SK-N-SH (cell line): Measurements from ENCODE around the gene EIF2B4. TPM values are rescaled to one million over a fixed set of nuclear protein-coding genes. Genes with fewer than 3 reads are reported as not detected.

Experiments used
- CTCF ChIA-PET: fragments of 300-600, 350-600 bp; formaldehyde crosslinking; extraction: SDS; loops from one replicate; lab custom pipeline; 2021; lab: Yijun Ruan, JAX
- POLR2A ChIA-PET: fragments of 350-600 bp; sonication (Branson Sonifier 250); formaldehyde crosslinking; extraction: SDS; loops from one replicate; lab custom pipeline; 2020; ENCODE audit warnings: antibody characterized with exemption, inconsistent platforms; lab: Yijun Ruan, JAX
- DNase-seq: peaks from one replicate; pipeline ENCODE4 v3.0.0; 2012
- H2AFZ ChIP-seq: fragments of 200-600 bp; sonication (generic); 2 replicates; pipeline ENCODE4 v1.8.1; 2016; ENCODE audit warnings: antibody characterized with exemption, mild to moderate bottlenecking, low read depth
- H3F3A ChIP-seq: fragments of 200-600 bp; sonication (generic); replicated peaks from 2 replicates; pipeline ENCODE3; 2016; ENCODE audit warnings: antibody characterized with exemption, mild to moderate bottlenecking; ENCODE audit not compliant: insufficient read depth
- H3K27ac ChIP-seq, 2 experiments: fragments of 200-500 bp in 1 of 2; fragments of 200-600 bp in 1 of 2; sonication (Bioruptor generic) in 1 of 2; sonication (generic), shearing (Covaris generic) in 1 of 2; 2 replicates each; pipeline versions ENCODE4 v1.5.1 to v1.6.1; 2014 to 2016; ENCODE audit warnings: low read depth in 2 of 2, inconsistent platforms in 1 of 2, low read length in 1 of 2, mild to moderate bottlenecking in 1 of 2, mixed read lengths in 1 of 2
- H3K27me3 ChIP-seq: fragments of 200-600 bp; sonication (generic), shearing (Covaris generic); 2 replicates; pipeline ENCODE4 v1.6.1; 2016; ENCODE audit warnings: mixed run types; ENCODE audit not compliant: insufficient read depth
- H3K36me3 ChIP-seq, 2 experiments: fragments of 200-500 bp in 1 of 2; fragments of 200-600 bp in 1 of 2; sonication (Bioruptor generic) in 1 of 2; sonication (generic) in 1 of 2; replicated peaks in 1 of 2; 2 replicates each; pipeline versions ENCODE3 to v1.5.1; 2014 to 2016; ENCODE audit warnings: low read length in 1 of 2, mild to moderate bottlenecking in 1 of 2; ENCODE audit not compliant: insufficient read depth in 2 of 2, control insufficient read depth in 1 of 2
- H3K4me1 ChIP-seq, 2 experiments: fragments of 200-500 bp in 1 of 2; fragments of 200-600 bp in 1 of 2; sonication (Bioruptor generic) in 1 of 2; sonication (generic), shearing (Covaris generic) in 1 of 2; 2 replicates each; pipeline versions ENCODE4 v1.5.1 to v1.6.1; 2014 to 2016; ENCODE audit warnings: low read depth in 1 of 2, low read length in 1 of 2, mixed run types in 1 of 2; ENCODE audit not compliant: insufficient read depth in 2 of 2, control insufficient read depth in 1 of 2
- H3K4me2 ChIP-seq: fragments of 200-600 bp; sonication (generic), shearing (Covaris generic); 2 replicates; pipeline ENCODE4 v1.6.1; 2017; ENCODE audit warnings: mixed run types
- H3K4me3 ChIP-seq, 2 experiments: fragments of 200-500 bp in 1 of 2; fragments of 200-600 bp in 1 of 2; sonication (Bioruptor generic) in 1 of 2; sonication (generic), shearing (Covaris generic) in 1 of 2; 2 replicates each; pipeline versions ENCODE4 v1.5.1 to v1.8.1; 2014 to 2016; ENCODE audit warnings: low read depth in 2 of 2, inconsistent platforms in 1 of 2, low read length in 1 of 2, mild to moderate bottlenecking in 1 of 2, mixed read lengths in 1 of 2, moderate library complexity in 1 of 2
- H3K79me2 ChIP-seq: fragments of 200-600 bp; sonication (generic); 2 replicates; pipeline ENCODE4 v1.8.1; 2017; ENCODE audit warnings: mild to moderate bottlenecking; ENCODE audit not compliant: insufficient read depth
- H3K9ac ChIP-seq: fragments of 200-600 bp; sonication (generic); 2 replicates; pipeline ENCODE4 v1.6.1; 2017; ENCODE audit warnings: mixed run types
- H3K9me2 ChIP-seq: fragments of 200-600 bp; sonication (generic); 2 replicates; pipeline ENCODE4 v1.6.1; 2017; ENCODE audit warnings: mixed run types
- H3K9me3 ChIP-seq: fragments of 200-600 bp; sonication (generic); 2 replicates; pipeline ENCODE4 v1.6.1; 2017; ENCODE audit warnings: mixed run types, mild to moderate bottlenecking, moderate library complexity
- H4K20me1 ChIP-seq: fragments of 200-600 bp; sonication (generic); 2 replicates; pipeline ENCODE4 v1.6.1; 2017; ENCODE audit warnings: mild to moderate bottlenecking, mixed run types; ENCODE audit not compliant: insufficient read depth
- EZH2phosphoT487 ChIP-seq: fragments of 200-600 bp; sonication (generic); IDR thresholded peaks from 2 replicates; pipeline ENCODE4 v1.6.1; 2017; ENCODE audit warnings: low read depth, mixed run types, mild to moderate bottlenecking, antibody characterized with exemption, moderate library complexity, borderline replicate concordance
- FOSL2 ChIP-seq: IDR thresholded peaks from 2 replicates; pipeline ENCODE4 v1.4.0; 2012; ENCODE audit warnings: low read depth, mild to moderate bottlenecking, moderate library complexity, borderline replicate concordance
- FOXJ3 ChIP-seq: sonication (generic); formaldehyde crosslinking; IDR thresholded peaks from 2 replicates; pipeline ENCODE4 v1.5.1; 2020; ENCODE audit warnings: mild to moderate bottlenecking, missing genetic modification reagents
- FOXM1 ChIP-seq: IDR thresholded peaks from 2 replicates; pipeline ENCODE4 v1.4.0; 2012; ENCODE audit warnings: low read depth, mild to moderate bottlenecking
- GABPA ChIP-seq: IDR thresholded peaks from 2 replicates; pipeline ENCODE4 v1.4.0; 2012; ENCODE audit warnings: low read depth, mild to moderate bottlenecking
- GATA2 ChIP-seq: sonication (generic); formaldehyde crosslinking; IDR thresholded peaks from 2 replicates; pipeline ENCODE4 v1.5.0; 2020; ENCODE audit warnings: mild to moderate bottlenecking, missing genetic modification reagents
- JUND ChIP-seq: IDR thresholded peaks from 2 replicates; pipeline ENCODE4 v1.4.0; 2012
- MXI1 ChIP-seq: IDR thresholded peaks from 2 replicates; pipeline ENCODE4 v1.6.1; 2012; ENCODE audit warnings: mild to moderate bottlenecking, low read depth, low read length, improper control_type of control experiment
- NFIC ChIP-seq: IDR thresholded peaks from 2 replicates; pipeline ENCODE4 v1.4.0; 2012; ENCODE audit warnings: borderline replicate concordance
- NRF1 ChIP-seq: IDR thresholded peaks from 2 replicates; pipeline ENCODE4 v1.6.1; 2012; ENCODE audit warnings: low read depth, mild to moderate bottlenecking, low read length
- PBX3 ChIP-seq: IDR thresholded peaks from 2 replicates; pipeline ENCODE4; 2012
- POLR2AphosphoS5 ChIP-seq: IDR thresholded peaks from 2 replicates; pipeline ENCODE4 v1.6.1; 2012; ENCODE audit warnings: low read depth, low read length
- RAD21 ChIP-seq: IDR thresholded peaks from 2 replicates; pipeline ENCODE4 v1.6.1; 2012; ENCODE audit warnings: mild to moderate bottlenecking, low read length
- RCOR1 ChIP-seq: fragments of 150-350 bp; IDR thresholded peaks from 2 replicates; pipeline ENCODE4 v1.6.1; 2017; ENCODE audit warnings: antibody characterized with exemption, low read length
- REST ChIP-seq: IDR thresholded peaks from 2 replicates; pipeline ENCODE4 v1.6.1; 2012; ENCODE audit warnings: mild to moderate bottlenecking, low read depth, low read length, moderate library complexity
- RFX5 ChIP-seq: IDR thresholded peaks from 2 replicates; pipeline ENCODE4 v1.6.1; 2012; ENCODE audit warnings: mild to moderate bottlenecking, improper control_type of control experiment, low read length
- SIN3A ChIP-seq: IDR thresholded peaks from 2 replicates; pipeline ENCODE4 v1.6.1; 2012; ENCODE audit warnings: low read depth, mild to moderate bottlenecking, low read length, moderate library complexity, borderline replicate concordance
- SMC3 ChIP-seq: IDR thresholded peaks from 2 replicates; pipeline ENCODE4 v1.6.1; 2012; ENCODE audit warnings: low read depth, low read length, improper control_type of control experiment
- YY1 ChIP-seq: IDR thresholded peaks from 2 replicates; pipeline ENCODE4 v1.4.0; 2012; ENCODE audit warnings: low read depth, mild to moderate bottlenecking
- ZBTB33 ChIP-seq: IDR thresholded peaks from 2 replicates; pipeline ENCODE4 v1.4.0; 2012; ENCODE audit warnings: low read depth, borderline replicate concordance
- WGBS: methylation state at CpG from one replicate; pipeline ENCODE4 v1.1.6; 2017; ENCODE audit warnings: low lambda C conversion rate; 5-methylcytosine and 5-hydroxymethylcytosine counted together
- polyA plus RNA-seq, 3 experiments: library from polyadenylated mRNA; depleted of rRNA; stranded (reverse); fragments of >200 nt; gene quantifications; 2 replicates each; pipeline ENCODE4 v1.2.3, GENCODE V29; 2012
- TF ChIP-seq, protein P1 (sequence below): fragments of 200-600 bp; sonication (generic); IDR thresholded peaks from 2 replicates; pipeline ENCODE4 v1.6.1; 2017; ENCODE audit warnings: antibody characterized with exemption, mild to moderate bottlenecking, moderate library complexity
- TF ChIP-seq, protein P2 (sequence below): fragments of 150-350 bp; IDR thresholded peaks from 2 replicates; pipeline ENCODE4 v1.6.1; 2016; ENCODE audit warnings: mild to moderate bottlenecking, low read depth, low read length

Gene EIF2B4
- polyA plus RNA-seq (2012; rRNA removed) = 51.7 and 56.0 TPM in 2 replicates
- polyA plus RNA-seq (2012; cell fraction: cytosol; rRNA removed) = 29.4 and 37.1 TPM in 2 replicates
- 160 and 163 TPM in 2 replicates for polyA plus RNA-seq (2012; cell fraction: nucleus; rRNA removed)

DNA sequence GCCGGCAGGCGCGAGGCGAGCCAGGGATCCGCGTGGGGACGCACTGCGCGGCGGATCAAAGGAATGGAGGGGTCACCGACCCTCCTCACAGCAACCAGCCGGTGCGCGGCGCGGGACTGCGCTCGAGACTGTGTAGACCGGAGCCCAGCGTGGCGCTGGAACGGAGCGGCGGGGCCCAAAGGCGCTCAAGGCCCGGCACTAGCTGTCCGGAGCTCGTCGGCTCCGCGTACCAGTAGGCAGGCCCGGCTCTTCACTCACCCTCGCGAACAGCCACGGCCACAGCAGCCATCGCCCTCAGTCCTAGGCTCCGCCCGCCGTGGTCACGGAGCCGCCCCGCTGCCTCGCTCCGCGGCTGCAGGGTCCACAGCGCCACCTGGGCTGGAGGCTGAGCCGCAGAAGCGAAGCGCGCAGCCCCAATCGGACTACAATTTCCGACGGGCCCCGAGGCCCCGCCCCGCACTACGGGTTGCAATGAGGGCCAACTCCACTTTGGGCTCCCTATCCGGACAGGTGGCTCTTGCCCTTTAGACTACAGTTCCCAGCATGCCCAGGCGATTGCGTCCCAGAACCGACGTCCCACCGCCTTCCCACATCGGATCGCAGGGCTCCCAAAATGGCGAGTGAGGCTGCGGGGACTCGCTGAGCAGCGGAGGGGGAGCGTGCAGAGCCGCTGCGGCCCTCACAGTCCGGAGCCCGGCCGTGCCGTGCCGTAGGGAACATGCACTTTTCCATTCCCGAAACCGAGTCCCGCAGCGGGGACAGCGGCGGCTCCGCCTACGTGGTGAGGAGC, at the start of gene EIF2B4, which contains the start of gene SNX17:
Gene EIF2B4 (minus strand): TSS at position 313 of the 790 bp plus-strand sequence. CDS start 24 bp downstream, at position 289.
Gene SNX17 (plus strand): TSS at position 591 of the 790 bp plus-strand sequence. CDS start 128 bp downstream, at position 719.
- Histone ChIP-seq H3K27ac (peak within 1 kb of the TSS; percentile 79 to 89), H3K27me3 (no peaks in the 10 kb centered on the region), H2AFZ (peak within 1 kb of the TSS; percentile 51), H3K9me2 (no peaks in the 10 kb centered on the region), H3K4me3 (peak within 1 kb of the TSS; percentile 94 to 99), H3K4me1 (peaks cover 11 to 22% of the 10 kb centered on the region in 2 experiments; a peak in 3 of 4 replicates), H3K9me3 (no peaks in the 10 kb centered on the region), H3K36me3 (peaks cover 53 to 64% of the 10 kb centered on the region in 2 experiments), H4K20me1 (no peaks in the 10 kb centered on the region; the same call in 1 of the 2 replicates), H3K9ac (peak within 1 kb of the TSS; percentile 93), H3K4me2 (peak within 1 kb of the TSS; percentile 91), H3F3A (peaks cover 9% of the 10 kb centered on the region), H3K79me2 (peaks cover 64% of the 10 kb centered on the region)
- POLR2A ChIA-PET = interaction anchor here (0.9 to 3.8 kb wide), 7 partner anchors 10 to 258 kb away, joined by 3 to 34 read pairs (median 5); partner anchors contain the start of genes CCDC121, GPN1, GTF3C2 and MPV17
- peak; percentile 98 for DNase-seq
- under 1% methylated on average over 30 of the region's 85 CpGs for WGBS
- CTCF ChIA-PET = interaction anchor here (0.7 to 3.2 kb wide), 19 partner anchors 10 to 314 kb away, joined by 3 to 36 read pairs (median 4); partner anchors contain the start of genes GTF3C2, MPV17, PPM1G and ZNF513
- TF ChIP-seq RCOR1 (peak; percentile 82; the same call in 1 of the 2 replicates), POLR2AphosphoS5 (peak; percentile 87), FOXM1 (no peak), NFIC (0 out of 2 replicates have a peak, but pooled peaks have one; percentile 42), FOSL2 (no peak), SIN3A (peak; percentile 98), MXI1 (peak; percentile 98), REST (peak; percentile 72), FOXJ3 (CRISPR knock-in tag) (no peak), RAD21 (peak; percentile 55), JUND (no peak), SMC3 (peak; percentile 39; the same call in 1 of the 2 replicates), GATA2 (CRISPR knock-in tag) (no peak), NRF1 (peak; percentile 40), ZBTB33 (peak; percentile 90), PBX3 (peak; percentile 60; the same call in 1 of the 2 replicates), EZH2phosphoT487 (no peak), GABPA (peak; percentile 70), YY1 (peak; percentile 94), RFX5 (no peak; the same call in none of the 2 replicates)
- TF ChIP-seq, protein P1, sequence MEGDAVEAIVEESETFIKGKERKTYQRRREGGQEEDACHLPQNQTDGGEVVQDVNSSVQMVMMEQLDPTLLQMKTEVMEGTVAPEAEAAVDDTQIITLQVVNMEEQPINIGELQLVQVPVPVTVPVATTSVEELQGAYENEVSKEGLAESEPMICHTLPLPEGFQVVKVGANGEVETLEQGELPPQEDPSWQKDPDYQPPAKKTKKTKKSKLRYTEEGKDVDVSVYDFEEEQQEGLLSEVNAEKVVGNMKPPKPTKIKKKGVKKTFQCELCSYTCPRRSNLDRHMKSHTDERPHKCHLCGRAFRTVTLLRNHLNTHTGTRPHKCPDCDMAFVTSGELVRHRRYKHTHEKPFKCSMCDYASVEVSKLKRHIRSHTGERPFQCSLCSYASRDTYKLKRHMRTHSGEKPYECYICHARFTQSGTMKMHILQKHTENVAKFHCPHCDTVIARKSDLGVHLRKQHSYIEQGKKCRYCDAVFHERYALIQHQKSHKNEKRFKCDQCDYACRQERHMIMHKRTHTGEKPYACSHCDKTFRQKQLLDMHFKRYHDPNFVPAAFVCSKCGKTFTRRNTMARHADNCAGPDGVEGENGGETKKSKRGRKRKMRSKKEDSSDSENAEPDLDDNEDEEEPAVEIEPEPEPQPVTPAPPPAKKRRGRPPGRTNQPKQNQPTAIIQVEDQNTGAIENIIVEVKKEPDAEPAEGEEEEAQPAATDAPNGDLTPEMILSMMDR = peak; percentile 84
- TF ChIP-seq, protein P2, sequence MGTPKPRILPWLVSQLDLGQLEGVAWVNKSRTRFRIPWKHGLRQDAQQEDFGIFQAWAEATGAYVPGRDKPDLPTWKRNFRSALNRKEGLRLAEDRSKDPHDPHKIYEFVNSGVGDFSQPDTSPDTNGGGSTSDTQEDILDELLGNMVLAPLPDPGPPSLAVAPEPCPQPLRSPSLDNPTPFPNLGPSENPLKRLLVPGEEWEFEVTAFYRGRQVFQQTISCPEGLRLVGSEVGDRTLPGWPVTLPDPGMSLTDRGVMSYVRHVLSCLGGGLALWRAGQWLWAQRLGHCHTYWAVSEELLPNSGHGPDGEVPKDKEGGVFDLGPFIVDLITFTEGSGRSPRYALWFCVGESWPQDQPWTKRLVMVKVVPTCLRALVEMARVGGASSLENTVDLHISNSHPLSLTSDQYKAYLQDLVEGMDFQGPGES = no peak
